ENCODE data around the gene NPC1L1. TPM values are rescaled to one million over a fixed set of nuclear protein-coding genes. Genes with fewer than 3 reads are reported as not detected.

The NPC1L1 gene
- total and polyA plus RNA-seq, 2 experiments from 2014 or later: not detected

- Histone ChIP-seq H3K9me3 (ENCODE audit: low read depth) (no peaks in the 10 kb centered on the region), H3K27ac (peak within 1 kb of the TSS; percentile 99), H3K4me1 (ENCODE audit: low read depth) (peaks cover 25% of the 10 kb centered on the region), H3K36me3 (no peaks in the 10 kb centered on the region), H3K4me3 (peak within 1 kb of the TSS; percentile 75), H3K27me3 (peaks cover 11% of the 10 kb centered on the region)
- peak; percentile 31 for TF ChIP-seq CTCF (IDR thresholded peaks at IDR 0.05; ENCODE audit: low read depth, low read length)
- DNase-seq (ENCODE audit: low read depth in 1 of 2, low spot score in 1 of 2): peak; percentile 86 to 89
Measured at GRCh38 chr7:44490351-44491200, 50.6 kb downstream of the NPC1L1 start, which contains the start of gene NUDCD3. Gene NUDCD3 (minus strand): TSS chr7:44490658. CDS start chr7:44490600, 58 bp downstream.

- Histone ChIP-seq H3K27me3 (peaks cover 6% of the 10 kb centered on the region), H3K4me1 (ENCODE audit: low read depth) (peaks cover 31% of the 10 kb centered on the region), H3K4me3 (peak overlapping the region; percentile 75), H3K9me3 (ENCODE audit: low read depth) (no peaks in the 10 kb centered on the region), H3K36me3 (no peaks in the 10 kb centered on the region), H3K27ac (peak overlapping the region; percentile 99)
- peak in 1 of 2 donors; percentile 12 for DNase-seq (ENCODE audit: low read depth in 1 of 2, low spot score in 1 of 2)
- TF ChIP-seq CTCF (IDR thresholded peaks at IDR 0.05; ENCODE audit: low read depth, low read length): no peak
Measured at GRCh38 chr7:44489955-44490350, 51.2 kb downstream of the NPC1L1 start.

GRCh38 chr7:44488955-44489354 lies 52.2 kb downstream of the NPC1L1 start:
- Histone ChIP-seq H3K4me3 (peak overlapping the region; percentile 75), H3K27ac (peak overlapping the region; percentile 4), H3K9me3 (ENCODE audit: low read depth) (no peaks in the 10 kb centered on the region), H3K36me3 (peaks cover 3% of the 10 kb centered on the region), H3K4me1 (ENCODE audit: low read depth) (peaks cover 41% of the 10 kb centered on the region), H3K27me3 (no peaks in the 10 kb centered on the region)
- DNase-seq (ENCODE audit: low read depth in 1 of 2, low spot score in 1 of 2): no peak
- no peak for TF ChIP-seq CTCF (IDR thresholded peaks at IDR 0.05; ENCODE audit: low read depth, low read length)

- H3K36me3 ChIP-seq: peaks cover 14% of the 10 kb centered on the region
- no peak overlapping the region for H3K27ac ChIP-seq
- peaks cover 47% of the 10 kb centered on the region for H3K4me1 ChIP-seq (ENCODE audit: low read depth)
- no peaks in the 10 kb centered on the region for H3K9me3 ChIP-seq (ENCODE audit: low read depth)
- H3K27me3 ChIP-seq: no peaks in the 10 kb centered on the region
- DNase-seq (ENCODE audit: low read depth in 1 of 2, low spot score in 1 of 2): peak in 1 of 2 donors; percentile 34
- no peak for TF ChIP-seq CTCF (IDR thresholded peaks at IDR 0.05; ENCODE audit: low read depth, low read length)
- H3K4me3 ChIP-seq: no peak overlapping the region
Measured at GRCh38 chr7:44486693-44487092, 54.4 kb downstream of the NPC1L1 start.

GRCh38 chr7:44486001-44486400 lies 55.1 kb downstream of the NPC1L1 start:
- Histone ChIP-seq H3K4me3 (no peak overlapping the region), H3K27me3 (no peaks in the 10 kb centered on the region), H3K9me3 (ENCODE audit: low read depth) (no peaks in the 10 kb centered on the region), H3K4me1 (ENCODE audit: low read depth) (peaks cover 47% of the 10 kb centered on the region), H3K36me3 (peaks cover 19% of the 10 kb centered on the region), H3K27ac (peak overlapping the region; percentile 92)
- no peak for TF ChIP-seq CTCF (IDR thresholded peaks at IDR 0.05; ENCODE audit: low read depth, low read length)
- DNase-seq (ENCODE audit: low read depth in 1 of 2, low spot score in 1 of 2): no peak
